ENCODE measurements around the gene GLYATL3.

DNA sequence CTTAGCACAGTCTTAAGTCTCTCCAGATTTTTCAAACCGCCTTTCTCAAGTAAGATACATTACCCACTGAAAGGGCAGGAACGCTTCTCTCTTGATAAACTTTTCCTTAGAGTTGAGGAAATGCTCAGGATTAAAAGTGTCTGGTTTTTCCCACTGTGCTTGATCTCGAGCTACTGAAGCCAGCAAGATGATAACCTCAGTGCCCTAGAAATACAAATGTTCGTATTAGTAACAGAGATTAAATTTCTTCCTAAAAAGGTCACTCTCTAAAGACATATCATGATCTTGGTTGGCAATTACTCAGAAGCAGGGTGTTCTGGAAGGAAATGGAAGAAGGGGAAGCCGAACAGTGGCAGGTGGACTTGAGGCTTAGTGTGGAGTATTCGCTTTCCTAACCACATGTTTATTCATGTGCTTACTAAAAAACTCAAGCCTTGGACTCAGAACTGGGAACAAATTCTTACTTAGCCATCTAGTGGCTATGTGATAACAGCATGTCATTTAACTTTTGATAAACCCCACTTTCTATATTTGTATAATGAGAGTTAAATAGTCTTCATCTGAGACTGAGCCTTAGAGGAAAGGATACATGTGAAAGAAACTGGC is 70.9 kb downstream of the GLYATL3 start:
- TF ChIP-seq, protein P1, sequence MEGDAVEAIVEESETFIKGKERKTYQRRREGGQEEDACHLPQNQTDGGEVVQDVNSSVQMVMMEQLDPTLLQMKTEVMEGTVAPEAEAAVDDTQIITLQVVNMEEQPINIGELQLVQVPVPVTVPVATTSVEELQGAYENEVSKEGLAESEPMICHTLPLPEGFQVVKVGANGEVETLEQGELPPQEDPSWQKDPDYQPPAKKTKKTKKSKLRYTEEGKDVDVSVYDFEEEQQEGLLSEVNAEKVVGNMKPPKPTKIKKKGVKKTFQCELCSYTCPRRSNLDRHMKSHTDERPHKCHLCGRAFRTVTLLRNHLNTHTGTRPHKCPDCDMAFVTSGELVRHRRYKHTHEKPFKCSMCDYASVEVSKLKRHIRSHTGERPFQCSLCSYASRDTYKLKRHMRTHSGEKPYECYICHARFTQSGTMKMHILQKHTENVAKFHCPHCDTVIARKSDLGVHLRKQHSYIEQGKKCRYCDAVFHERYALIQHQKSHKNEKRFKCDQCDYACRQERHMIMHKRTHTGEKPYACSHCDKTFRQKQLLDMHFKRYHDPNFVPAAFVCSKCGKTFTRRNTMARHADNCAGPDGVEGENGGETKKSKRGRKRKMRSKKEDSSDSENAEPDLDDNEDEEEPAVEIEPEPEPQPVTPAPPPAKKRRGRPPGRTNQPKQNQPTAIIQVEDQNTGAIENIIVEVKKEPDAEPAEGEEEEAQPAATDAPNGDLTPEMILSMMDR (conservative IDR thresholded peaks at IDR 0.05; ENCODE audit: low read depth, low read length) = 0 out of 2 replicates have a peak, but pooled peaks have one; percentile 2
- TF ChIP-seq POLR2A (IDR thresholded peaks at IDR 0.05; ENCODE audit: low read depth, low read length) (no peak), RCOR1 (IDR thresholded peaks at IDR 0.05; ENCODE audit: insufficient replicate concordance, low read length) (no peak), FOS (IDR thresholded peaks at IDR 0.05; ENCODE audit: low read depth, low read length) (no peak), MAFK (IDR thresholded peaks at IDR 0.05; ENCODE audit: low read depth, low read length) (no peak), RFX5 (IDR thresholded peaks at IDR 0.05; ENCODE audit: low read depth, low read length) (no peak), RAD21 (IDR thresholded peaks at IDR 0.05; ENCODE audit: low read length) (no peak), MAZ (IDR thresholded peaks at IDR 0.05; ENCODE audit: borderline replicate concordance, low read depth, low read length) (no peak), SMC3 (IDR thresholded peaks at IDR 0.05; ENCODE audit: low read depth, low read length) (no peak), MXI1 (IDR thresholded peaks at IDR 0.05; ENCODE audit: borderline replicate concordance, low read depth, low read length) (no peak)
- TF ChIP-seq, protein P2, sequence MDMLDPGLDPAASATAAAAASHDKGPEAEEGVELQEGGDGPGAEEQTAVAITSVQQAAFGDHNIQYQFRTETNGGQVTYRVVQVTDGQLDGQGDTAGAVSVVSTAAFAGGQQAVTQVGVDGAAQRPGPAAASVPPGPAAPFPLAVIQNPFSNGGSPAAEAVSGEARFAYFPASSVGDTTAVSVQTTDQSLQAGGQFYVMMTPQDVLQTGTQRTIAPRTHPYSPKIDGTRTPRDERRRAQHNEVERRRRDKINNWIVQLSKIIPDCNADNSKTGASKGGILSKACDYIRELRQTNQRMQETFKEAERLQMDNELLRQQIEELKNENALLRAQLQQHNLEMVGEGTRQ (IDR thresholded peaks at IDR 0.05; ENCODE audit: low read depth, low read length) = no peak
- TF ChIP-seq, protein P3, sequence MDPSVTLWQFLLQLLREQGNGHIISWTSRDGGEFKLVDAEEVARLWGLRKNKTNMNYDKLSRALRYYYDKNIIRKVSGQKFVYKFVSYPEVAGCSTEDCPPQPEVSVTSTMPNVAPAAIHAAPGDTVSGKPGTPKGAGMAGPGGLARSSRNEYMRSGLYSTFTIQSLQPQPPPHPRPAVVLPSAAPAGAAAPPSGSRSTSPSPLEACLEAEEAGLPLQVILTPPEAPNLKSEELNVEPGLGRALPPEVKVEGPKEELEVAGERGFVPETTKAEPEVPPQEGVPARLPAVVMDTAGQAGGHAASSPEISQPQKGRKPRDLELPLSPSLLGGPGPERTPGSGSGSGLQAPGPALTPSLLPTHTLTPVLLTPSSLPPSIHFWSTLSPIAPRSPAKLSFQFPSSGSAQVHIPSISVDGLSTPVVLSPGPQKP (IDR thresholded peaks at IDR 0.05; ENCODE audit: borderline replicate concordance, low read depth, low read length) = no peak

Measured in IMR-90 (cell line).